Hematopoietic multipotent progenitor cell treated with erythropoietin and hydrocortisone succinate and interleukin-3 and kit ligand, for 17 days (in vitro differentiated cells): ENCODE results near the gene DCLK3.

Source experiments
- DNase-seq: peaks from one replicate; pipeline ENCODE4 v3.0.0-alpha.2; 2015; ENCODE audit warnings: low spot score

DCLK3 gene

DNA sequence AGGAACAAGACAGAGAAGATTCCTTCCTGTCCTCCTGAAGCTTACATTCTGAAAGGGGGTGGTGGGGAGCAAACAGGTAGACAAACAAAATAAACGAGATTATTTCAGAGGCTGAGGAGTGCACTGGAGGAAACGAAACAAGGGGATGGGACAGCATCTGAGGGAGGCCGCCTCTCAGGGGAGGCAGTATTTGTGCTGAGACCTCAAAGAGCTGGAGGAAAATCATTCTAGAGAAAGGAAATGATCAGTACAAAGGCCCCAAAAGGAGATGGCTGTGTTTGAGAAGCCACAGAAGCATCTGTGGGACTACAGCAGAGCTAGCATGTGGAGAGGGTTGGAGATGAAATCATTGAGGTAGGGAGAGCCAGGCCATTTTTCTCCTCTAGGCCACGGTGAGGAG is 55.1 kb downstream of the DCLK3 start:
- DNase-seq = no peak

DNA sequence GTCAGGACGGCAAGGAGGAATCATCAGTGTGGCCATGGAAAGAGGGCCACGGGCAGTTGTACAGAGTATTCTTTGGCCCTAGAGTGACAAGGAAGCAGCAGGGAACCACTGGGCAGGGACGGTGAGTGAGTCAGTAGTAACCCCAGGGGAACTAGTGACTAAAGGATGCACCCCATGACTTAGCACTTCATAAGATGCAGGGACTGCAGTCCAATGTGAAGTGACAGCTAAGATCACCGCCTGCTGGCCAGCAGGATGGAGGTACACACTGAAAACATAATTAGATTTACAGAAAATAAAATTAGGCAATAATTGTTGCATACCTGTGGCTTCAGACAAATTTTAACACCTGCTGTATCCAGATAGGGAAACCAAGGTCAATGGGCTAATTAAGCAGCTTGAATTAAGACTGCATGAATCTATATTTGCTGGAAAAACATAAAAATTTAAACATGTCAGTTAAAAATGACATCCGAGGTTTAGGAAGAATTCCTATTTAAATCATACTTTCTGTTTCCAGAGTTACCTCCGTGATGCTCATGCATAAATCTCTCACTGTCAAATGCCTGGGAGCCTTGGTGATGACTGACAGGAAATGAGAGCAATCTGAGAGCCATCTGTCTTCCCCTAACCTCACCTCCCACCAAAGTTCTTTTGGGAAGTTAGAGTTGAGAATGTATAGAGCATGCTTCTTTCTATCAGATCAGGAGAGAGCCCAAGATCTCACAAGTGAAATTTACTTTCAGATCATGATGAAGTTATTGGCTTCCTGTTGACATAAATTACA is 56.5 kb downstream of the DCLK3 start:
- no peak for DNase-seq

- DNase-seq = no peak
These were observed 59.3 kb downstream of the DCLK3 start for GRCh38 chr3:36705015-36705414.

- no peak for DNase-seq
These were observed 60.1 kb downstream of the DCLK3 start for GRCh38 chr3:36704280-36704679.

- DNase-seq = no peak
These were observed 63.1 kb downstream of the DCLK3 start for GRCh38 chr3:36701249-36701572.

- DNase-seq = peak; percentile 12
These were observed 63.7 kb downstream of the DCLK3 start for GRCh38 chr3:36700537-36701248.

- no peak for DNase-seq
These were observed 66.0 kb downstream of the DCLK3 start for GRCh38 chr3:36698314-36698713.

DNA sequence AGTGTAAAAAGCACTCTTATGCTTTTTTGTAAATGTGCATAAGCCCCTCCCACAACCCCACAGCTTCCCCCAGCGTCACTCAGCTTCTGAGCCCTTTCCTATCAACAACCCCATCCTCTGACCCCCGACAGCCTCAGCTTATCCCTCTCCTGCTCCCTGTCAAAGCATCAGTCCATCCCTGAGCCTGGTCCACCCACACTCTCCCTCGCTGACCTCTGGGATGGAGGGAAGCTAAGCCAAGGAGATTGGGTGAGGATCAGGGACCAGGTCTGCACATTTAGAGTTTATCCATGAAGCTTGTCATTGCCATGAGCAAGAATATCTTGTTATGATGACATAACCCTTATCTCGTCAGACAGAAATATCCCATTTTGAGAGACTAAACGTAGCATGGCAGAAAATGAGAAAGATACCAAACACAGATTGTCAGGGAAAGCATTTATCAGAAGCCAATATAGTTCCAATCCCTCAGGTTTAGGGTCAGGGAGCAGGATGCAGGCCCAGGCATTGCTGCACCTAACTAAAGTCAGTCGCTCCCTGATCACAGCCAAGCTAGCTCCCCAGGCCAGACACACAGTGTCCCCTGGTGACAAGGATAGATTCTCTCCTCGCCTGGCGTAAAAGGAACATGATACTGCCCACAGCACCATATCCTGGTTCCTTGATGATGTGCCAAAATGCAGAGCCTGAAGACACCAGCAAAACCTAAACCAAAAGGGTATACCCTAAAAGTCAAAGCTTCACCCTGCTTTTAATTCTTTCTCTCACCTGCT is 66.9 kb downstream of the DCLK3 start:
- no peak for DNase-seq

DNA sequence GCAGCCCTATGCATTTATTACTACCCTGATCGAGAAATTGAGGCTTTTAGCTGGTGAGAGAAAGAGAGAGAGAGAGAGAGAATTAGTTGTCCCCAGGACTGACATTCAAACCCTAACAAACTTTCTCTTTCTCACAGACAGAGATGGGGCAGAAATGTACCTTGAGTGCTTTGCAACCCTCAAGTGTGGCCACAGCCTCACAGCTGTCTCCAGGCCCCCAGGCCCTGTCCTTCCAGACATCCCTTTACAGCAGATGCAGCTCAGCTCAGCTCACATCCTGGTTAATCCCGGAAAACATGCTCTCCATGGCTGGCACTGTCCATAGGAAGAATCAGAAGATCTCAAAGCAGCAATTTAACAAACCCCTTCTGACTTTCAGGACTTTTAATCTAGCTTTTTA is 67.6 kb downstream of the DCLK3 start:
- DNase-seq = no peak

DNA sequence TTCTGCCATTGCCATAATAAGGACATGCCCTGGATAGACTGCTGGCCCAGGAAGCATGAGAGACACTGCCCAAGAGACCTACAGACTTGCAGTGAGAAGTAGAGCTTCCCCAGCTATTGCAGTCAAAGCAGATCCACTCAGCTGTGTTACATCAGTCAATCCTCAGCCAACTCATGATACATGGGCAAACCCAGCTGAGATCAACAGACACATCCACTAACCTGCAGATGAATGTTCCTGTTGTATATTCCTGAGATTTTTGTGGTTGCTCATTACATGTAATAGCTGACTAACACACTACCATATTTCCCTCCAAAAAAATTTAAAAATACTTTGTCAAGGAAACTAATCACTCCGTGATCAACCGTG is 68.6 kb downstream of the DCLK3 start:
- DNase-seq = no peak

DNA sequence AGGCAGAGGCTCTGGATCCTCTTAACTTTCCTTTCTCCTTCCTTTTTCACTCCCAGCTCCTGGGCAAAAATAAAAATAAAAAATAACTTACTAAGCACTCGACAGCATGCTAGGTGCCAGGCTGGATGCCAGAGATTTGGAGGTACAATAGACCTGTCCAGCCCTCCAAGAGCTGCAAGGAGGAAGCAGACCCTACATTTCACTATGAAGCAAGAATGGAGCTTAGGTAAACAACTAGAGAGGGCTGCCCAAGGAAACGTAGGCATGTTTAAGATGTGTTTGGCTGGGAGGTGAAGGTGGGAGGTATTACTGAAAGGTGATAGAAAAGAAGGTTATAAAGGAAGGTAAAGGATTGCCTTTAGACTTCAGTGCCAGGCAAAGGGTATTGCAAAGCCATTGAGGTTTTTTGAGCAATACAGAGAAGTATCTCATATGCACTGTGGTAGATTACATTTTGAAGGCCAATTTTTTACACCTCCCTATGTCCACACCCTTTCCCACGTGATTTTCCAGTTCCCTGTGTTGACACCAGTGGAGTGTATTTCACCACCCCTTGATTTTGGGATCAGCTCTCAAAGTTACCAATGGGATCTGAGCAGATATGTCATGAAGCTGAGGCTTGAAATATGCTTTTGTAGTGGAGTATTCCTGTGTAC is 69.1 kb downstream of the DCLK3 start:
- DNase-seq = no peak

- DNase-seq = no peak
These were observed 70.7 kb downstream of the DCLK3 start for GRCh38 chr3:36693670-36694069.

GRCh38 chr3:36689560-36689959 is 74.8 kb downstream of the DCLK3 start:
- DNase-seq = no peak

DNA sequence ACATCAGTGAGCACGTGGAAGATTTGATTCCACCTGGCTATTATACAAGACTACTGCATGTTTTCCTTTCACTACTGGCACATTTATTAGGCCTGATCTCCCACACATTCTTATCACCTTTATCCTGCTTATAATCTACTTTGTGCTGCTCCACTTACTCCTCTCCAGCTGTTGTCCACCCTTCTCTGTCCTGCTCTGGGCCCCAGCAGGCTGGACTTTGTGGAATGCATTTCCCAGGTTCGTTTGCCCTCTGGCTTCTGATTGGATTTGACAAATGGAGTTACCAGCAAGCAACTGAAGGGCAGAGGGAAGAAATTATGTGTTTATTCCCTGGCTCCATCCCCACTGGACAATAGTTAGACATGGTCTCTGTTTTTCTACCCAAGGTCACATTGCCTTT is 75.5 kb downstream of the DCLK3 start:
- DNase-seq = no peak

GRCh38 chr3:36686516-36686915 is 77.8 kb downstream of the DCLK3 start:
- no peak for DNase-seq

GRCh38 chr3:36681867-36682266 is 82.5 kb downstream of the DCLK3 start:
- no peak for DNase-seq

DNA sequence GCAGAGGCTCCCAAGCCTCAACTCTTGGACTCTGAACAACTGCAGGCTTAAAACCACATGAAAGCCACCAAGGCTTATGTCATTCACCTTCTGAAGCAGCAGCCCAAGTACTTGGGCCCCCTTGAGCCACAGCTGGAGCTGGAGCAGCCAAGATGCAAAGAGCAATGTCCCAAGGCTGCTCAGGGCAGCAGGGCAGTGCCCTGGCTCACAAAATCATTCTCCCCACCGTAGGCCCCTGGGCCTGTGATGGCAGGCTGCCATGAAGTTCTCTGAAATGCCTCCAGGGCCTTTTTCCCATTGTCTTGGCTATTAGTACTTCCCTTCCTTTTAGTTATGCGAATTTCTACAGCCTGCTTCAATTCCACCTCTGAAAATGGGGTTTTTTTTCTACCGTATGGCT is 83.4 kb downstream of the DCLK3 start:
- DNase-seq = no peak

DNA sequence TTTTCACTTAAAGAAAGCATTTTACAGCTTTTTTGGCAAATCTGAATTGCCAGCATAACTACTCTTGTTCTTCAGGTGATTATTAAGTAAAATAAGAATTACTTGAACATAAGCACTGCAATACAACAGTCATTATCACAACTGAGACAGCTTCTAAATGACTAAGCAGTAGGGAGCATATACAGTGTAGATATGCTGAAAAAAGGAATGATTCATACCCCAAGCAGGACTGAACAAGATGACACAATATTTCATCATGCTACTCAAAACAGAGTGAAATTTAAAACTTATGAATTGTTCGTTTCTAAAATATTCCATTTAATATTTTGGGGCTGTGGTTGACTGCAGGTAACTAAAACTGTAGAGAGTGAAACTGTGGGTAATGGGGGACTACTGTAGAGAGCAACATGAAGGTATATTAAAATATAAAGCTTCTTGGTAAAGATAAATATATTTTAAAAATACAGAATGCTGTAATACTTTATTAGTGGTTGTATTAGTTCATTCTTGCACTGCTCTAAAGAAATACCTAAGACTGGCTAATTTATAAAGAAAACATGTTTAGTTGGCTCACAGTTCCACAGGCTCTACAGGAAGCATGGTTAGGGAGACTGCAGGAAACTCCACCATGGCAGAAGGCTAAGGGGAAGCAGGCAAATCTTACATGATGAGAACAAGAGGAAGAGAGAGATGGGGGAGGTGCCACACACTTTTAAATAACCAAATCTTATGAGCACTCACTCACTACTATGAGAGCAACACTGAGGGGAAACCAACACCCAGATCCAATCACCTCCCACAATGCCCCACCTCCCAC is 84.8 kb downstream of the DCLK3 start:
- no peak for DNase-seq

GRCh38 chr3:36678216-36679013 is 85.9 kb downstream of the DCLK3 start:
- DNase-seq = no peak

GRCh38 chr3:36677331-36678007 is 86.9 kb downstream of the DCLK3 start:
- DNase-seq = no peak
